Measurements from ENCODE around the gene CHAT.

Gene CHAT

DNA sequence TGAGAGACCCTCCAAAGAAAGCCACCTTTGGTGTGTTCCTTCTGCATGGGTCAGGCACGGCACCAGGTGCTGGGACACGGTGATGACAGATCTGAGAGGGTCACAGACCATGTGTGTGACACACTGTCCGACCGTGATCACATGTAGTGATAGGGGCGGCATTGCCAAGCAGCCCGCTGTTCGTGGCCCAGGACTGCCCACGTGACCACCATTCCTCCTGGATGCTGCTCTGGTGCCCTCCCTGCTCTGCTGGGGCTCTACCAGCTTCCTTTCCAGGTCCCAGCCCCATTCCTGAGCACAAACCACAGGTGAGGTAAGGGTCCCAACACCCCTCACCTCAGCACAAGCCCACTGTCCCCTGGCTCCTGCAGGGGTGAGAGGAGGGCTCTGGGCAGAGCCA is 13.8 kb upstream of the CHAT start:
- Mint-ChIP-seq H3K4me3 (no peak overlapping the region), H3K4me1 (no peaks in the 10 kb centered on the region), H3K9me3 (no peaks in the 10 kb centered on the region), H3K27me3 (peaks cover 66% of the 10 kb centered on the region), H3K36me3 (ENCODE audit: insufficient read depth) (no peaks in the 10 kb centered on the region), H3K27ac (ENCODE audit: low read depth) (no peak overlapping the region)
- DNase-seq (ENCODE audit: low spot score in 2 of 2) (peak in 1 of 2 donors; percentile 6), ATAC-seq (replicated peaks; ENCODE audit: extremely low read depth, poor library complexity, severe bottlenecking) (no peak)

DNA sequence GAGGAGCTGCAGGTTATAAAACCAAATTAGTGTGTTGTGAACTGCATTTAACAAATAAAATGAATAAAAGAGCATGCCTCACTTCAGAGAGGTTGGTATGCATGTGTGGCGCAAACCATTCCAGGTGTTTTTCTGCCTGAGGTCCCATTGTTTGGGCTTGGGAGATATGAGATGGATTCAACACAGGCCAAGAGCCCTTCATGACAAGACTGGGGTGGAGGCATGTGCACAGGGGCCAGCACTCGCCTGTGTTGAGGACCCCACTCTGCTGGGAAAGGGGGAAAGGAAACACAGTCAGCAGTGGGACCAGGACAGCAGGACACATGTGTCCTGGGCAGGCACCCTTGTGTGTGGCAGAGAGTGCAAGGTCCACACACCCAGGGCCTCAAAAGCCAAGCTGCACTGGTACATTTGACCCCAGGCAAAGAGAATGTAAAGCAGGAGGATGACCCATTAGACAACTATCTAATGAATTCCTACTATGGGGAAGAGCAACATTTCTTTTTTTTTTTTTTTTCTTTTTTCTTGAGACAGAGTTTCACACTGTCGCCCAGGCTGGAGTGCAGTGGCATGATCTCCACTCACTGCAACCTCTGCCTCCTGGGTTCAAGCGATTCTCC is 12.9 kb upstream of the CHAT start:
- H3K4me3 Mint-ChIP-seq, result no peak overlapping the region
- H3K4me1 Mint-ChIP-seq, result no peaks in the 10 kb centered on the region
- H3K36me3 Mint-ChIP-seq (ENCODE audit: insufficient read depth), result peaks cover 2% of the 10 kb centered on the region
- no peak for DNase-seq (ENCODE audit: low spot score in 2 of 2)
- H3K27ac Mint-ChIP-seq (ENCODE audit: low read depth), result no peak overlapping the region
- ATAC-seq (replicated peaks; ENCODE audit: extremely low read depth, poor library complexity, severe bottlenecking), result no peak
- H3K9me3 Mint-ChIP-seq, result no peaks in the 10 kb centered on the region
- H3K27me3 Mint-ChIP-seq, result peaks cover 74% of the 10 kb centered on the region

DNA sequence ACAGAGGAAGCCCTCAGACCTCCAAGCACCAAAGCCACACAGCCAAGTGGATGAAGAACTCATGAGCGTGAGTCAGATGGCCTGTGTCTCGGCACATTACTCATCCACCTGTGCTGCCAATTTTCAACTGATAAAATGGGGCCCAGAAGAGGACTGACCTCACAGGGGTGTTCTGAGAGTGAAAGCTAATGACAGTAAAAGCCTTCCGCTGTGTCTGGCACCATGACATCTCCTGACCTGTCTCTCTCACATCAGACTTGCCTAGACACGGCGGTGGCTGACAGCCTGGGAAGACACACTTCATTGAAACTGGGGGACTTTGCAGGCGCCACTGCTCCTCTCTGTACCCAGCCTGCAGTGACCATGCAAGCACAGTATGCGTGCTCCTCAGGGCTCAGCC is 12.0 kb upstream of the CHAT start:
- Mint-ChIP-seq H3K27me3 (peaks cover 84% of the 10 kb centered on the region), H3K27ac (ENCODE audit: low read depth) (no peak overlapping the region), H3K4me1 (peaks cover 3% of the 10 kb centered on the region), H3K9me3 (peaks cover 3% of the 10 kb centered on the region), H3K36me3 (ENCODE audit: insufficient read depth) (peaks cover 2% of the 10 kb centered on the region), H3K4me3 (no peak overlapping the region)
- ATAC-seq (replicated peaks; ENCODE audit: extremely low read depth, poor library complexity, severe bottlenecking) (no peak), DNase-seq (ENCODE audit: low spot score in 2 of 2) (no peak)

DNA sequence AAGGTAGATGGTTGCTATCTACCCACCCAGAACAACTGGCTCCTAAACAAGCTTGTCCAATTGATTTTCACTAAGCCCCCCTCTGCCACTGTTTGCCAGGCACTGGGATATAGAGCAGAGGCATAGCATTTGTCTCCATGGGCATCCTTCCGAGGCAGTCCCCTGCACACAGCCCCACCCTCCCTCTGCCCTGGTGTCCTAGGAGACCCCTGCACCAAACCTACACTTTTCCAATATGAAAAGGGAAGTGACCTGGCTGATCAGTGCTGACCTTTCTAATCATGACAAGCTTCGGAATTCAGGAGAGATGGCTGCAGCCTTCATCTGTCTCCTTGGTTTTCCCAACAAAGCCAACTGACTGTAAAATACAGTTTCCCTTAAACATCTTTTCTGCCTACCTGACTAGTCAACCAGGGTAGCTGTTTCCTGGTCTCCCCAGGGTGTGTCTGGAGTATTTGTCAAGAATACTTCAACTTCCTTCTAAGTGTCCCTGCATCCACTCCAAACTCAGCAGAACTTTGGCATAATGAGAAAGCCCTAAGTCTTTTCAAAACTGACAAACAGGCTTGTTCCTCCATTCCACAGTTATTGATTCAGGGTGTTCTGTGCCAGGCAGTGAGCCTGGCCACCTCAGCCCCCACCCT is 11.3 kb upstream of the CHAT start:
- DNase-seq (ENCODE audit: low spot score in 2 of 2), result no peak
- H3K4me1 Mint-ChIP-seq, result peaks cover 10% of the 10 kb centered on the region
- no peak overlapping the region for H3K4me3 Mint-ChIP-seq
- H3K9me3 Mint-ChIP-seq, result peaks cover 7% of the 10 kb centered on the region
- H3K36me3 Mint-ChIP-seq (ENCODE audit: insufficient read depth), result peaks cover 2% of the 10 kb centered on the region
- ATAC-seq (replicated peaks; ENCODE audit: extremely low read depth, poor library complexity, severe bottlenecking), result no peak
- H3K27me3 Mint-ChIP-seq, result peaks cover 91% of the 10 kb centered on the region
- no peak overlapping the region for H3K27ac Mint-ChIP-seq (ENCODE audit: low read depth)

DNA sequence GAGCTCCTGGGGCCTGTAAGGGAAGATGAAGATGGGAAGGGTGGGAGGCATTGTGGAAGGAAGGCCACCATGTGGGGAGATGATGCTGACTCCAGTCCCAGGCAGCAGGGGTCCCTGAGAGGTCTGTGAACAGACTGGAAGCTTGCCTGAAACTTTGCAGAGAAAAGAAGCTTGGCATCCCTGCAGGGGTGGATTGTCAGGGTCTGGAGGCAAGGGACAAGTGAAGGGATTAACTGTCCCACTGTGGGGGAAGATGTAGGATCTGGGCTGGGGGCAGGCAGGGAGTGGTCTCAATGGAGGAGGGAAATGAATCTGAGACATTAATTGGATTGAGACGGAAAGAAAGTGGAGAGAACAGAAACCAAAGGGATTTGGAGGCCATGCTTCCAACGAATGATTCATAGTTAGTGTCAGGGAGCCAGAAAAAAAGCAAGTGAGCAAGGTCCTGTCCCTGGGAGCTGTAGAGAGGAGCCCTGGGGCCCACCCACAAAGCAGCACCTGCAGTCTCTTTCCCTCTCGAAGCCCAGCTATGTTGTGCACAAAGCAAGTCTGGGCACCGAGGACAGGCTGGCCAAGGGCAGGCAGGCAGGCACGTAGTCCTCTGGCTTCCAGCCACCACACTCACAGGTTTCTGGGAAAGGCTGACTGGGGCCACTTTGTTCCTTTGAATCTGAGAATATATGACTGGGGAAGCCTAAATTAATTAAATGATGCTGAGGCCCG is 8.5 kb upstream of the CHAT start:
- Mint-ChIP-seq H3K36me3 (ENCODE audit: insufficient read depth) (peaks cover 2% of the 10 kb centered on the region), H3K9me3 (peaks cover 7% of the 10 kb centered on the region), H3K4me1 (peaks cover 10% of the 10 kb centered on the region), H3K4me3 (no peak overlapping the region), H3K27ac (ENCODE audit: low read depth) (no peak overlapping the region), H3K27me3 (peaks cover 91% of the 10 kb centered on the region)
- DNase-seq (ENCODE audit: low spot score in 2 of 2), result no peak
- ATAC-seq (replicated peaks; ENCODE audit: extremely low read depth, poor library complexity, severe bottlenecking), result no peak

DNA sequence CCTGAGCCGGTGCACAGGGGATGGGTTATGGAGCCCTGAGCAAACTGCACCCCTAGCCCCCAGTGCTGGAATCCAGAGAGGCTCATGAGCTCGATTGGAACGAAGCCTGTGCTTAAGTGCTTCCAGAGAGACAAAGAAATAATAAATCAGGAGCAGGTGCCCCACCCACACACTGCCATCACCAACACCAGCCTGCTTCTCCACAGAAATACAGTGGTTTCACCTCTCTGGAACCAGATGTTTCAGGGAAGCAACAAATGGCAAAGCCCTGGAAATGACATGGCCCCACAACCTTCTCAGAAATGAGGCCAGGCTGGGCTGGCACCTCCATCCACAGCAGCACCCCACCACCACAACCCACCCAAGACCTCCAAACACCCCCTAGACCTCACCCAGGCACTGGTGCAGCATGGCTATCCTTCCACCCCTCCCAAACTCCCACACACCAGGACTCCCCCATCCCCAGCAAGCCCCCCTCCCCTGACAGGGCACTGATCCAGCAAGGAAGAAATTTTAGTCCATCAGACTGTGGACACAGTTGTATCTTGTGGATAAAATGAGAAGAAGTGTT is 7.8 kb upstream of the CHAT start:
- Mint-ChIP-seq H3K4me3 (no peak overlapping the region), H3K36me3 (ENCODE audit: insufficient read depth) (peaks cover 2% of the 10 kb centered on the region), H3K9me3 (peaks cover 7% of the 10 kb centered on the region), H3K4me1 (peaks cover 10% of the 10 kb centered on the region), H3K27ac (ENCODE audit: low read depth) (no peak overlapping the region), H3K27me3 (peaks cover 85% of the 10 kb centered on the region)
- no peak for DNase-seq (ENCODE audit: low spot score in 2 of 2)
- no peak for ATAC-seq (replicated peaks; ENCODE audit: extremely low read depth, poor library complexity, severe bottlenecking)

DNA sequence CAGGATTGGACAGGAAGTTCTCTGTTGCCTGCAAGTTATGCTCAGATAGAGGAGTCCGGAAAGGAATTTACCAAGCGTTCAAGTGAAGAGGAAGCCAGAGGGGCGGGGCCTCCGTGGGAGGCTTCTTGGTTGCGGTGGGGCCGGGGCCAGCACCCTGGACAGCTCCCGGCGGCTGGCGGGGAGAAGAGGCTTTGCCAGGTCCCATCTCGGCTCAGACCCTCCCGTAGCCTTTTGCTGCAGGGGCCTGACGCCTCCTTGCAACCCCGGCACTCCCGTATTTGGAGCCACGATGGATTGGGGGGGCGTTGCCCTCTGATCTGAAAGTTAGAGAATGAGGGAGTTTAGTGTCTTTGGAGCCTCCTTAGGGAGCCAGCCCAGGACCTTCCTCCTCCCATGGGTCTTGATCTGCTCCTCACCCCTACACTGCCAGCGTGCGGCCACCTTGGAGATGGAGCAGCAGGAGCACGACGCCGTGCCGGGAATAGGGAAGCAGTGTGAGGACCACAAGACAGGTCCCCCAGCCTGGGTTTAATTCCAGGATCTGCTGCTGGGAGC is 6.8 kb upstream of the CHAT start:
- peaks cover 85% of the 10 kb centered on the region for H3K27me3 Mint-ChIP-seq
- peaks cover 2% of the 10 kb centered on the region for H3K36me3 Mint-ChIP-seq (ENCODE audit: insufficient read depth)
- H3K27ac Mint-ChIP-seq (ENCODE audit: low read depth), result no peak overlapping the region
- H3K9me3 Mint-ChIP-seq, result peaks cover 11% of the 10 kb centered on the region
- peaks cover 16% of the 10 kb centered on the region for H3K4me1 Mint-ChIP-seq
- DNase-seq (ENCODE audit: low spot score in 2 of 2) (peak; percentile 33 to 51), ATAC-seq (replicated peaks; ENCODE audit: extremely low read depth, poor library complexity, severe bottlenecking) (peak; percentile 58)
- no peak overlapping the region for H3K4me3 Mint-ChIP-seq

DNA sequence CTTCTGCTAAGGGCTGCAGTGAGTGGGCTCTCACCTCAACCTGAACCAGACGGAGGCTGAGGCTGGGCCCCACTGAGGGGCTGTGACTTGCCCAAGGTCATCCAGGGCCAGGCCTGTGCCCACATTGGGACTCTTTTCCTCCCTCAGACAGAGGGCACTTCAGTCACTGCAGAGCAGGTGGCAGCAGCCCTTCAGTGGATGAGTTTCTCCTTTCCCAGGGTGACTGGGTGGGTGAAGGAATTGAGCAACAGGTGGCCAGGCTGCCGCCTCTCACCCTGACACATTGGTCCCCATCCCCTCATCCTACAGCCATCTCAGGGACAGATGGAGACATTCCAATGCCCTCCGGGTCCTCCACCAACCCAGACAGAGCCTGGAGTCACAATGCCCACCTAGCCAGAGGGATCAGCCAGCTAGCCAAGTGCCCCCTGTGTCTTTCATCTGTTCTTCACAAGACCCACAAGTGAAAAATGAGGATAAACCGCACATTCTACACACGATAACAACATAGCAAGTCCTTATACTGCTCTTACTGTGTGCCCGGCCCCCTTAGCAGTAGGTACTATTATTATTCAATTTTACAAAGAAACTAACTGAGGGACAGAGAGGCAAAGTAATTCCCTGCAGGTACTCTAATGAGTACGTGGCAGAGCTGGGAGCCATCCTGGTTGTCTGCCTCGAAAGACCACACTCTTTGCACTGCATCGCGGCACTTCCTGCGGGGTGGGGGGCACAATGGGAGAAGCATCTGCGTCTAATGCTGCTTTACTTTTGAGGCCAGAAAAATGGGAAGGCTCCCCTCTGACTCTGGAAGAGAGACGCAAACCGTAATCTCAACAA is 5.5 kb upstream of the CHAT start:
- no peak overlapping the region for H3K27ac Mint-ChIP-seq (ENCODE audit: low read depth)
- no peak overlapping the region for H3K4me3 Mint-ChIP-seq

DNA sequence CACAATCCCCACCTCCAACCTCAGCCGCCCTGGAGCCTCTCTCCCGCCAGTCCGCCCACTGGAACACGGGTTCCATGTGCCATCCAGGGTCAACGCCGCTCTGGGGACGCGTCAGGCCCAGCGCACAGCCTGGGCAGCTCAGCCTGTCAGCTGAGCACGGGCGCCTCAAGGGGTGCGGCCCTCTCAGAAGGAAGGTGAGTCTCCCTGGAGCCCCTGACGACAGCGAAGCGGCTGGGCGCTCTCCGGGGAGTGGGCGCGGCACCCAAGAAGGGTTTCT is 4.9 kb upstream of the CHAT start:
- Mint-ChIP-seq H3K4me1 (peaks cover 25% of the 10 kb centered on the region), H3K27ac (ENCODE audit: low read depth) (no peak overlapping the region), H3K36me3 (ENCODE audit: insufficient read depth) (peaks cover 2% of the 10 kb centered on the region), H3K27me3 (peaks cover 85% of the 10 kb centered on the region), H3K9me3 (peaks cover 13% of the 10 kb centered on the region), H3K4me3 (no peak overlapping the region)
- ATAC-seq (replicated peaks; ENCODE audit: extremely low read depth, poor library complexity, severe bottlenecking) (no peak), DNase-seq (ENCODE audit: low spot score in 2 of 2) (no peak)

More for the DNA sequence above, 5.5 kb upstream of the CHAT start:
- Mint-ChIP-seq H3K27me3 (peaks cover 85% of the 10 kb centered on the region), H3K9me3 (peaks cover 13% of the 10 kb centered on the region), H3K4me1 (peaks cover 20% of the 10 kb centered on the region), H3K36me3 (ENCODE audit: insufficient read depth) (peaks cover 2% of the 10 kb centered on the region)
- DNase-seq (ENCODE audit: low spot score in 2 of 2) (no peak), ATAC-seq (replicated peaks; ENCODE audit: extremely low read depth, poor library complexity, severe bottlenecking) (no peak)

DNA sequence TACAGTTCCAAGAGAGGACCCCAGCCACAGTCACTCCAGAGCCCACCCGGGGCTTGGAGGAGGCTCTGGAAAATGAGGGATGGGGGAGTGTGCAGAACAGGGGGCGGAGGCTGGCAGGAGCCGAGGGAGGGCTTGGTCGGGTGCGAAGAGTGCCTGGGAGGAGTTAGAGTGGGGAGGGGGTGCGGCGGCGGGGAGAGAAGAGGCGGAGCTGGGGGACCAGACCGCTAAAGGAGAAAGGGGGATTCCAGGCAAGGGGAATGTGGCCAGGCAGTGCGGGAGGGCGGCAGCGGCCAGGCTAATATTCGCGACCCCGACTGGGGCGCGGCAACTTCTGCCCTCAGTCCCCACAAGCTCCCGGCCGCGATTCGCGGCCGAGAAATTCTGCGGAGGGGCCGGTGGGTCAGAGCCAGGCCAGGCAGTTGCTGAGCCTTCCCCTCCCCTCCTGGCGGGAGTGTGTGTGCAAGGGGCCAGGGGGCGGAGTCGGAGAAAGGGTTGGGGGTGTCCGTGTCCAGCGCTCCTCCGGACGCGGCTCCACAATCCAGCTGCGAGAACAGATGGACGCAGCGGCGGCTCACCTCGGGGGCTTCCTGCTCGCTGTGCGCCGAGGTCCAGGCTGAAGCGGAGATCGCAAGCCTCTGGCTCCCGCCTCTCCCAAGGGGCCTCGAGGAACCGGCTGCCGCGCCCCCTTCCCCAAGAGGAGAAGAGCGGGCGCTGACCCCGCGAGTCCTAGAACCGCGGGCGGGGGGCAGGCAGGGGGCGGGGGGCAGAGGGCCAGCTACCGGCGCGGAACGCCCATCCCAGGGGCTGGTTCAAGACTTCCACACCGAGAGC is 4.3 kb upstream of the CHAT start:
- H3K27ac Mint-ChIP-seq (ENCODE audit: low read depth), result no peak overlapping the region
- H3K4me1 Mint-ChIP-seq, result peaks cover 26% of the 10 kb centered on the region
- H3K36me3 Mint-ChIP-seq (ENCODE audit: insufficient read depth), result peaks cover 2% of the 10 kb centered on the region
- DNase-seq (ENCODE audit: low spot score in 2 of 2) (no peak), ATAC-seq (replicated peaks; ENCODE audit: extremely low read depth, poor library complexity, severe bottlenecking) (no peak)
- peaks cover 85% of the 10 kb centered on the region for H3K27me3 Mint-ChIP-seq
- no peak overlapping the region for H3K4me3 Mint-ChIP-seq
- H3K9me3 Mint-ChIP-seq, result peaks cover 13% of the 10 kb centered on the region

DNA sequence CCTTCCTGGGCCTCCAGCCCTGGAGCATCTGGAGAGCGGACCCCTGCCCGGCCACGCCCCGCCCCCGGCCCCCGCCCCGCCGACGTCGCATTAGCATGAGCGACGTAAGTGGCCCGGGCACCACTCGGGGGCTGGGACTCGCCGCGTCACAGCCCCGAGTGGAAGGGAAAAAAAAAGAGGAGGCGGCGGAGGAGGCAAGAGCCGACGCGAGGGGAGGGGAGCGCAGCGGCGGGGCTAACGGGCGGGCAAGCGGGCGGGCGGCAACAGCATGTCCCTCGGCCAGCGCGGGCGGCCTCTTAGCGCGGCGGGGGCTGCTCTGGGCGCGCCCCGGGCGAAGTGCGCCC is 3.8 kb upstream of the CHAT start, which contains the start of gene SLC18A3:
SLC18A3 (plus strand) TSS at position 197 of the 344 bp plus-strand sequence. CDS start 431 bp downstream, outside the sequence.
- H3K27me3 Mint-ChIP-seq, result peaks cover 85% of the 10 kb centered on the region
- peaks cover 26% of the 10 kb centered on the region for H3K4me1 Mint-ChIP-seq
- ATAC-seq (replicated peaks; ENCODE audit: extremely low read depth, poor library complexity, severe bottlenecking), result no peak

More for the DNA sequence above, 3.8 kb upstream of the CHAT start, which contains the start of gene SLC18A3:
- H3K4me3 Mint-ChIP-seq, result no peak within 1 kb of the TSS
- no peak within 1 kb of the TSS for H3K27ac Mint-ChIP-seq (ENCODE audit: low read depth)
- peaks cover 13% of the 10 kb centered on the region for H3K9me3 Mint-ChIP-seq
- peaks cover 2% of the 10 kb centered on the region for H3K36me3 Mint-ChIP-seq (ENCODE audit: insufficient read depth)
- no peak for DNase-seq (ENCODE audit: low spot score in 2 of 2)
